K562 (cell line): ENCODE results near the gene ERGIC1. TPM values are rescaled to one million over a fixed set of nuclear protein-coding genes. Genes with fewer than 3 reads are reported as not detected.

ENCODE experiments used
- ATAC-seq: fragments of 200-7000 bp; cut with Tn5 transposase; 3 replicates; pipeline ENCODE4 v1.9.1; 2020; ENCODE audit warnings: moderate library complexity
- BruUV-seq: library from RNA; stranded (reverse); fragments of 400-500 nt; replicated peaks from 2 replicates; lab custom pipeline; 2021; lab: Mats Ljungman, UMichigan
- CTCF ChIA-PET: fragments of 300-600 bp; formaldehyde crosslinking; extraction: SDS; loops from one replicate; lab custom pipeline; 2021; ENCODE audit warnings: low intra/inter-chr PET ratio; lab: Yijun Ruan, JAX
- POLR2A ChIA-PET: fragments of 300-600, 350-650 bp; sonication (Branson Sonifier 250); formaldehyde crosslinking; extraction: SDS; loops from one replicate; lab custom pipeline; 2021; ENCODE audit warnings: antibody characterized with exemption, inconsistent platforms; lab: Yijun Ruan, JAX
- DNase-seq, 4 experiments: peaks; one replicate each; pipeline versions ENCODE4 v3.0.0 to v3.0.0-alpha.2; 2011 to 2018; ENCODE audit warnings: low spot score in 3 of 4, mixed read lengths in 3 of 4; ENCODE audit errors: extremely low read depth in 1 of 4
- FAIRE-seq: peaks from 2 replicates; lab custom pipeline; 2011; peaks lifted over from hg19 to GRCh38; lab: Jason Lieb, UNC
- H2AFZ ChIP-seq: 2 replicates; pipeline ENCODE4 v1.6.0; 2011; ENCODE audit warnings: low read depth, low read length, control low read depth, inconsistent platforms
- H3K27ac ChIP-seq: fragments of 200-600 bp; 3 replicates; pipeline ENCODE4 v1.8.0; 2011; ENCODE audit warnings: low read depth, mild to moderate bottlenecking, control low read depth, inconsistent platforms, low read length, moderate library complexity, mixed read lengths; ENCODE audit errors: extremely low read depth
- H3K27me3 ChIP-seq, 2 experiments: fragments of 300-600 bp in 1 of 2; 2 replicates in 1 of 2; 3 replicates in 1 of 2; pipeline versions ENCODE4 v1.6.0 to v1.8.0; 2011; ENCODE audit warnings: inconsistent platforms in 2 of 2, low read length in 2 of 2, mild to moderate bottlenecking in 1 of 2, mixed read lengths in 1 of 2, moderate library complexity in 1 of 2; ENCODE audit not compliant: control insufficient read depth in 2 of 2, insufficient read depth in 2 of 2
- H3K36me3 ChIP-seq: fragments of 300-600 bp; 3 replicates; pipeline ENCODE4 v1.8.0; 2011; ENCODE audit warnings: mild to moderate bottlenecking, low read length, inconsistent platforms; ENCODE audit not compliant: control insufficient read depth, insufficient read depth
- H3K4me1 ChIP-seq, 2 experiments: fragments of 200-600 bp in 1 of 2; replicated peaks in 1 of 2; 2 replicates in 1 of 2; 3 replicates in 1 of 2; pipeline versions ENCODE4 v1.5.1 to v1.8.0; 2011; ENCODE audit warnings: inconsistent platforms in 2 of 2, low read length in 2 of 2, mild to moderate bottlenecking in 1 of 2, mixed read lengths in 1 of 2, moderate library complexity in 1 of 2; ENCODE audit not compliant: control insufficient read depth in 2 of 2, insufficient read depth in 2 of 2
- H3K4me2 ChIP-seq: 2 replicates; pipeline ENCODE4 v1.6.1; 2011; ENCODE audit warnings: low read length, control low read depth, inconsistent platforms, mixed read lengths; ENCODE audit not compliant: insufficient read depth
- H3K4me3 ChIP-seq: fragments of 200-600 bp; sonication (generic), shearing (Covaris generic); 2 replicates; pipeline ENCODE4 v1.5.1; 2016; ENCODE audit warnings: control low read depth, inconsistent platforms
- H3K79me2 ChIP-seq: fragments of 200-600 bp; 3 replicates; pipeline ENCODE4 v1.8.0; 2011; ENCODE audit warnings: low read length, inconsistent platforms; ENCODE audit not compliant: control insufficient read depth, insufficient read depth
- H3K9ac ChIP-seq, 2 experiments: 2 replicates each; pipeline versions ENCODE4 v1.6.0 to v1.6.1; 2011; ENCODE audit warnings: low read depth in 2 of 2, low read length in 2 of 2, control low read depth in 1 of 2, inconsistent platforms in 1 of 2, mild to moderate bottlenecking in 1 of 2, mixed read lengths in 1 of 2; ENCODE audit not compliant: insufficient read depth in 1 of 2
- H3K9me1 ChIP-seq: one replicate; pipeline ENCODE4 v1.6.0; 2011; ENCODE audit warnings: inconsistent platforms, mild to moderate bottlenecking, low read length, moderate library complexity; ENCODE audit not compliant: control insufficient read depth, insufficient read depth
- H3K9me3 ChIP-seq: replicated peaks from 2 replicates; pipeline ENCODE4 v1.5.1; 2011; ENCODE audit warnings: low read depth, low read length, inconsistent platforms; ENCODE audit not compliant: control insufficient read depth, insufficient read depth
- H4K20me1 ChIP-seq: replicated peaks from 2 replicates; pipeline ENCODE4 v1.6.1; 2011; ENCODE audit warnings: low read length, inconsistent platforms, mixed read lengths; ENCODE audit not compliant: control insufficient read depth, insufficient read depth
- CREB1 ChIP-seq, 2 experiments: sonication (generic) in 1 of 2; formaldehyde crosslinking in 1 of 2; IDR thresholded peaks; 2 replicates each; pipeline versions ENCODE4 v1.6.1 to v1.8.0; 2012 to 2022; ENCODE audit warnings: inconsistent platforms in 1 of 2, mild to moderate bottlenecking in 1 of 2, missing genetic modification reagents in 1 of 2, moderate library complexity in 1 of 2
- CTBP1 ChIP-seq: fragments of 450-650 bp; IDR thresholded peaks from 2 replicates; pipeline ENCODE4 v1.6.1; 2016; ENCODE audit warnings: borderline replicate concordance
- CTCF ChIP-seq, 3 experiments: IDR thresholded peaks in 2 of 3; conservative IDR thresholded peaks in 1 of 3; 2 replicates each; pipeline ENCODE4 v1.5.1; 2011 to 2012; ENCODE audit warnings: low read length in 3 of 3, mild to moderate bottlenecking in 3 of 3, control low read depth in 2 of 3, improper control_type of control experiment in 1 of 3, inconsistent platforms in 1 of 3, low read depth in 1 of 3, mixed read lengths in 1 of 3, moderate library complexity in 1 of 3; ENCODE audit not compliant: insufficient read depth in 2 of 3
- CTCFL ChIP-seq: IDR thresholded peaks from 2 replicates; pipeline ENCODE4 v1.6.1; 2011; ENCODE audit warnings: borderline replicate concordance, low read depth, mild to moderate bottlenecking, moderate library complexity, low read length; ENCODE audit not compliant: insufficient read depth, poor library complexity, severe bottlenecking
- FUS ChIP-seq: fragments of 200-400 bp; formaldehyde crosslinking; optimal IDR thresholded peaks from 2 replicates; pipeline ENCODE3; 2017; ENCODE audit warnings: low read depth, low read length
- NR4A1 ChIP-seq, 2 experiments: fragments of 250-450 bp in 1 of 2; fragments of 450-650 bp in 1 of 2; sonication (Bioruptor Pico) in 1 of 2; IDR thresholded peaks; 2 replicates each; pipeline versions ENCODE4 v1.4.0 to v1.6.1; 2016 to 2020; ENCODE audit warnings: mild to moderate bottlenecking in 2 of 2, missing compliant biosample characterization in 1 of 2, missing genetic modification characterization in 1 of 2, moderate library complexity in 1 of 2
- PKNOX1 ChIP-seq: fragments of 450-650 bp; IDR thresholded peaks from 2 replicates; pipeline ENCODE4 v1.6.1; 2016
- TCF7 ChIP-seq: sonication (generic); IDR thresholded peaks from 2 replicates; pipeline ENCODE4 v1.6.1; 2016; ENCODE audit warnings: antibody characterized with exemption, borderline replicate concordance
- ZBED1 ChIP-seq: IDR thresholded peaks from 2 replicates; pipeline ENCODE4 v1.6.1; 2014
- ZC3H8 ChIP-seq: fragments of 450-650 bp; IDR thresholded peaks from 2 replicates; pipeline ENCODE4 v1.6.1; 2017
- ZKSCAN8 ChIP-seq: fragments of 200-800 bp; sonication (Bioruptor generic); IDR thresholded peaks from 2 replicates; pipeline ENCODE4 v1.6.1; 2016; ENCODE audit warnings: missing genetic modification characterization, missing compliant biosample characterization
- ZNF134 ChIP-seq: fragments of 250-450 bp; sonication (Bioruptor Pico); conservative IDR thresholded peaks from 2 replicates; pipeline ENCODE4 v1.4.0; 2020
- ZNF511 ChIP-seq: sonication (generic); formaldehyde crosslinking; IDR thresholded peaks from 2 replicates; pipeline ENCODE4 v1.8.0; 2022; ENCODE audit warnings: mild to moderate bottlenecking, missing genetic modification reagents
- ZNF644 ChIP-seq: fragments of 200-800 bp; sonication (Bioruptor generic); IDR thresholded peaks from 2 replicates; pipeline ENCODE4 v1.6.1; 2016; ENCODE audit warnings: low read depth, missing genetic modification characterization, missing compliant biosample characterization
- WGBS: fragments of 100-300 bp; shearing (Covaris generic); methylation state at CpG from one replicate; pipeline ENCODE4 v1.1.6; 2016; ENCODE audit warnings: low coverage, mixed read lengths; ENCODE audit not compliant: insufficient coverage; ENCODE audit errors: missing lambda C conversion rate; 5-methylcytosine and 5-hydroxymethylcytosine counted together
- in situ Hi-C: fragments of 300-500 bp; cut with MboI; formaldehyde crosslinking; loops from 4 replicates; pipeline ENCODE4 v1.15.0; 2018; ENCODE audit warnings: inconsistent platforms, mixed read lengths
- intact Hi-C: fragments of 100-400 bp; cut with micrococcal nuclease; formaldehyde crosslinking; loops from 2 replicates; pipeline ENCODE4 v1.14.2; 2022
- polyA plus RNA-seq, 8 experiments: library from polyadenylated mRNA; depleted of rRNA in 4 of 8; stranded (reverse) in 5 of 8; unstranded in 3 of 8; fragments of >200 nt; fragmentation: Nextera tagmentation in 2 of 8; fragmentation: Illumina TruSeq in 1 of 8; extraction: Ambion mirVana in 2 of 8; extraction: Trizol in 1 of 8; gene quantifications; 2 replicates each; pipeline versions ENCODE4 v1.2.1 to v1.2.3, GENCODE V29; 2011 to 2014; ENCODE audit warnings: inconsistent platforms in 1 of 8, missing spikeins in 1 of 8
- total RNA-seq, 7 experiments: library from RNA; depleted of rRNA in 6 of 7; stranded (reverse); fragments of >200 nt in 6 of 7; fragmentation: Illumina TruSeq in 2 of 7; extraction: Trizol in 2 of 7; gene quantifications; 2 replicates each; pipeline versions ENCODE4 v1.2.1 to v1.2.3, GENCODE V29; 2011 to 2021; ENCODE audit warnings: low replicate concordance in 1 of 7

Gene ERGIC1
- total and polyA plus RNA-seq, 9 of the 15 experiments (the other 6 are each of a cell fraction or from before 2014, with no cell fraction given) = 5.5 to 68.4 (median 36.4) TPM

GRCh38 chr5:172855597-172856292 lies 21.7 kb downstream of the ERGIC1 start:
- CTCF ChIA-PET = no interaction called here
- Histone ChIP-seq H3K27me3 (no peaks in the 10 kb centered on the region), H3K4me3 (no peak overlapping the region), H3K9me3 (no peaks in the 10 kb centered on the region), H3K36me3 (peaks cover 4% of the 10 kb centered on the region; the same call in 2 of the 3 replicates), H4K20me1 (peaks cover 18% of the 10 kb centered on the region), H3K79me2 (no peaks in the 10 kb centered on the region), H3K4me2 (no peak overlapping the region), H3K9ac (0 out of 4 replicates have a peak overlapping the region, but pooled peaks of 1 of the 2 experiments have one; percentile 36), H2AFZ (no peak overlapping the region), H3K9me1 (no peaks in the 10 kb centered on the region), H3K4me1 (peaks cover 0 to 16% of the 10 kb centered on the region in 2 experiments; a peak in 1 of 5 replicates), H3K27ac (no peak overlapping the region)
- in situ Hi-C loops = no loop called here
- POLR2A ChIA-PET = no interaction called here
- ATAC-seq (no peak), FAIRE-seq (no peak), DNase-seq (no peak)
- BruUV-seq = no TSS peak
- 79% methylated on average over 15 of the region's 18 CpGs for WGBS
- intact Hi-C loops = no loop called here
- no peak for TF ChIP-seq FUS
- TF ChIP-seq ZKSCAN8 (CRISPR knock-in tag) = no peak
- TF ChIP-seq PKNOX1 = no peak
- no peak for TF ChIP-seq CTBP1
- TF ChIP-seq ZNF644 (tag) = no peak
- no peak for TF ChIP-seq NR4A1 (CRISPR knock-in tag; IDR thresholded peaks at IDR 0.05)
- no peak for TF ChIP-seq NR4A1 (tag; IDR thresholded peaks at IDR 0.05)
- TF ChIP-seq ZBED1 = no peak
- no peak for TF ChIP-seq CREB1 (IDR thresholded peaks at IDR 0.05)
- no peak for TF ChIP-seq CREB1 (CRISPR knock-in tag; IDR thresholded peaks at IDR 0.05)
- no peak for TF ChIP-seq CTCF (IDR thresholded peaks at IDR 0.05 in 2 of 3, conservative IDR thresholded peaks at IDR 0.05 in 1 of 3; ENCODE audit: insufficient read depth in 2 of 3, low read depth in 1 of 3, low read length in 3 of 3)
- no peak for TF ChIP-seq TCF7
- TF ChIP-seq ZNF134 (CRISPR knock-in tag) = no peak
- TF ChIP-seq ZC3H8 = no peak
- no peak for TF ChIP-seq ZNF511
- no peak for TF ChIP-seq CTCFL
